ENCODE data around the gene SERPINF2.

DNA sequence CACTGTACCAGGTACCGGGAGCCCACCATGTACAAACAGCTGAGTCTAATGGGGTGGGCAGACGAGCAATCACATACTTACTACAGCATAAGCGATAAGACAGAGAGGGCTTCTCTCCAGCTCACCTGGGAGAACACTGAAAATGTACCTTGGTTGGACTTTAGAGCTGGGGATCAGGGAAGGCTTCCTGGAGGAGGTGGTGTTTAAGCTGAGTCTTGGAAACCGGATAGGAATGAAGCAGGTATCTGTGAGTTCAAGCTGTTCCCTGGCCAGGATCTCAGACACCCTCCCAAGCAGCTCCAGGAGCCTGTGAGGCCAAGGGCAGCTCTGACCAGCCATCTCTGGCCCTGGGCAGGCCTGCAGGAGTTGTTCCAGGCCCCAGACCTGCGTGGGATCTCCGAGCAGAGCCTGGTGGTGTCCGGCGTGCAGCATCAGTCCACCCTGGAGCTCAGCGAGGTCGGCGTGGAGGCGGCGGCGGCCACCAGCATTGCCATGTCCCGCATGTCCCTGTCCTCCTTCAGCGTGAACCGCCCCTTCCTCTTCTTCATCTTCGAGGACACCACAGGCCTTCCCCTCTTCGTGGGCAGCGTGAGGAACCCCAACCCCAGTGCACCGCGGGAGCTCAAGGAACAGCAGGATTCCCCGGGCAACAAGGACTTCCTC is 11.2 kb downstream of the SERPINF2 start:
- TF ChIP-seq, protein P1, sequence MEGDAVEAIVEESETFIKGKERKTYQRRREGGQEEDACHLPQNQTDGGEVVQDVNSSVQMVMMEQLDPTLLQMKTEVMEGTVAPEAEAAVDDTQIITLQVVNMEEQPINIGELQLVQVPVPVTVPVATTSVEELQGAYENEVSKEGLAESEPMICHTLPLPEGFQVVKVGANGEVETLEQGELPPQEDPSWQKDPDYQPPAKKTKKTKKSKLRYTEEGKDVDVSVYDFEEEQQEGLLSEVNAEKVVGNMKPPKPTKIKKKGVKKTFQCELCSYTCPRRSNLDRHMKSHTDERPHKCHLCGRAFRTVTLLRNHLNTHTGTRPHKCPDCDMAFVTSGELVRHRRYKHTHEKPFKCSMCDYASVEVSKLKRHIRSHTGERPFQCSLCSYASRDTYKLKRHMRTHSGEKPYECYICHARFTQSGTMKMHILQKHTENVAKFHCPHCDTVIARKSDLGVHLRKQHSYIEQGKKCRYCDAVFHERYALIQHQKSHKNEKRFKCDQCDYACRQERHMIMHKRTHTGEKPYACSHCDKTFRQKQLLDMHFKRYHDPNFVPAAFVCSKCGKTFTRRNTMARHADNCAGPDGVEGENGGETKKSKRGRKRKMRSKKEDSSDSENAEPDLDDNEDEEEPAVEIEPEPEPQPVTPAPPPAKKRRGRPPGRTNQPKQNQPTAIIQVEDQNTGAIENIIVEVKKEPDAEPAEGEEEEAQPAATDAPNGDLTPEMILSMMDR (IDR thresholded peaks at IDR 0.05; ENCODE audit: poor library complexity, severe bottlenecking), result no peak
- TF ChIP-seq EZH2 (IDR thresholded peaks at IDR 0.05; ENCODE audit: borderline replicate concordance, insufficient read depth, low read length, poor library complexity, severe bottlenecking), result no peak
- TF ChIP-seq EP300 (conservative IDR thresholded peaks at IDR 0.05; ENCODE audit: poor library complexity, severe bottlenecking), result no peak
- TF ChIP-seq, protein P2, sequence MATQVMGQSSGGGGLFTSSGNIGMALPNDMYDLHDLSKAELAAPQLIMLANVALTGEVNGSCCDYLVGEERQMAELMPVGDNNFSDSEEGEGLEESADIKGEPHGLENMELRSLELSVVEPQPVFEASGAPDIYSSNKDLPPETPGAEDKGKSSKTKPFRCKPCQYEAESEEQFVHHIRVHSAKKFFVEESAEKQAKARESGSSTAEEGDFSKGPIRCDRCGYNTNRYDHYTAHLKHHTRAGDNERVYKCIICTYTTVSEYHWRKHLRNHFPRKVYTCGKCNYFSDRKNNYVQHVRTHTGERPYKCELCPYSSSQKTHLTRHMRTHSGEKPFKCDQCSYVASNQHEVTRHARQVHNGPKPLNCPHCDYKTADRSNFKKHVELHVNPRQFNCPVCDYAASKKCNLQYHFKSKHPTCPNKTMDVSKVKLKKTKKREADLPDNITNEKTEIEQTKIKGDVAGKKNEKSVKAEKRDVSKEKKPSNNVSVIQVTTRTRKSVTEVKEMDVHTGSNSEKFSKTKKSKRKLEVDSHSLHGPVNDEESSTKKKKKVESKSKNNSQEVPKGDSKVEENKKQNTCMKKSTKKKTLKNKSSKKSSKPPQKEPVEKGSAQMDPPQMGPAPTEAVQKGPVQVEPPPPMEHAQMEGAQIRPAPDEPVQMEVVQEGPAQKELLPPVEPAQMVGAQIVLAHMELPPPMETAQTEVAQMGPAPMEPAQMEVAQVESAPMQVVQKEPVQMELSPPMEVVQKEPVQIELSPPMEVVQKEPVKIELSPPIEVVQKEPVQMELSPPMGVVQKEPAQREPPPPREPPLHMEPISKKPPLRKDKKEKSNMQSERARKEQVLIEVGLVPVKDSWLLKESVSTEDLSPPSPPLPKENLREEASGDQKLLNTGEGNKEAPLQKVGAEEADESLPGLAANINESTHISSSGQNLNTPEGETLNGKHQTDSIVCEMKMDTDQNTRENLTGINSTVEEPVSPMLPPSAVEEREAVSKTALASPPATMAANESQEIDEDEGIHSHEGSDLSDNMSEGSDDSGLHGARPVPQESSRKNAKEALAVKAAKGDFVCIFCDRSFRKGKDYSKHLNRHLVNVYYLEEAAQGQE (IDR thresholded peaks at IDR 0.05; ENCODE audit: borderline replicate concordance), result no peak
- no peak for TF ChIP-seq POLR2AphosphoS5 (IDR thresholded peaks at IDR 0.05)
- TF ChIP-seq TAF1 (IDR thresholded peaks at IDR 0.05; ENCODE audit: low read depth), result no peak
- TF ChIP-seq RAD21 (conservative IDR thresholded peaks at IDR 0.05), result no peak
- no peak for TF ChIP-seq MXI1 (conservative IDR thresholded peaks at IDR 0.05; ENCODE audit: poor library complexity, severe bottlenecking)

All from neural cell (in vitro differentiated cells).